RWPE1 (cell line): ENCODE measurements around the gene CHMP6.

Source experiments
- CTCF ChIA-PET: fragments of 350-600 bp; sonication (Branson Sonifier 250); formaldehyde crosslinking; extraction: SDS; loops from one replicate; lab custom pipeline; 2021; lab: Yijun Ruan, JAX
- POLR2A ChIA-PET: fragments of 400-600 bp; formaldehyde crosslinking; extraction: SDS; loops from one replicate; lab custom pipeline; 2020; ENCODE audit warnings: antibody characterized with exemption; ENCODE audit not compliant: low non-redundant PET; lab: Yijun Ruan, JAX
- DNase-seq: peaks from one replicate; pipeline ENCODE4 v3.0.0; 2012; ENCODE audit warnings: low spot score
- H3K27ac ChIP-seq: fragments of 450-650 bp; 2 replicates; pipeline ENCODE4 v1.5.1; 2017
- TF ChIP-seq, protein P1 (sequence below): fragments of 450-650 bp; conservative IDR thresholded peaks from 2 replicates; pipeline ENCODE4 v1.5.1; 2017; ENCODE audit warnings: low read depth, mild to moderate bottlenecking

CHMP6 gene

DNA sequence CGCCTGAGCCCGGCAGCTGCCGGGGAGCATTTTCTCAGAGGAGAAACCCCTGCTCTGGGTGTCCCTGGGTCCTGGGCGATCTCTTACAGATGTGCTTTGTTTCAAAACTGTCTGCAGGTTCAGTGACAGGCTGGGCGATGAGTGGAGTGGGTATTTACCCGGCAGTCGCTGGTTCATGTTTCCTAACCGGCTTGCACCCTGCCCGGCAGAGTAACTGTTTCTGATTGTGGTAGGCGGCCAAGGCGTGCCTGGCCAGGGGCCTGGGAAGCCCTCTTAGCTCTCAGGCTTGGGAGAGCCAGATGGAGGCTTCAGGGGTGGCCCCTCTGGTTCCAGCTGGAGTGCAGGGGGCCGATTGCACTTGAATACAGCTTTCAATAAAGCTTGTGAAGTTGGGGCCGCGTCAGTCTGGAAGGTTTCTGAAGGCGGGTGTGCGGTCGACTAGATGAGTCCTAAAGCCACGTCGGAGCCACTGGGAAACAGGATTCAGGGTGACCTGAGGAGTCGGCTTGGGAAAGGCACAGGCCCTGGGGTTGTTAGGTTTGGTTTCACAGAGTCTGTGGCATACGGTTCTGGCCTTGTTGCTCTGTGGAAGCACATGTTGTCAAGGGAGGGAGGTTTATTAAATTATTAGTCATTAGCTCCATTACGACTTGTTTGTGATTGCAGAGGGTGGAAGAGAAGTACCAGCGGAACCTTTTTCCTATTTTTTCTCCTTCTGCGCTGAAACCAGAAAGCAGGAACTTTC, 44.7 kb downstream of the CHMP6 start:
- peak overlapping the region; percentile 98 for H3K27ac ChIP-seq
- CTCF ChIA-PET, result interaction anchor here (0.8 to 2.1 kb wide), 4 partner anchors 13 to 65 kb away, joined by 3 to 9 read pairs (median 5); no protein-coding TSS in a partner anchor
- no peak for DNase-seq
- POLR2A ChIA-PET, result interaction anchor here (0.6 to 1.5 kb wide), 3 partner anchors 28 to 365 kb away, joined by 3 to 5 read pairs (median 5); no protein-coding TSS in a partner anchor
- TF ChIP-seq, protein P1, sequence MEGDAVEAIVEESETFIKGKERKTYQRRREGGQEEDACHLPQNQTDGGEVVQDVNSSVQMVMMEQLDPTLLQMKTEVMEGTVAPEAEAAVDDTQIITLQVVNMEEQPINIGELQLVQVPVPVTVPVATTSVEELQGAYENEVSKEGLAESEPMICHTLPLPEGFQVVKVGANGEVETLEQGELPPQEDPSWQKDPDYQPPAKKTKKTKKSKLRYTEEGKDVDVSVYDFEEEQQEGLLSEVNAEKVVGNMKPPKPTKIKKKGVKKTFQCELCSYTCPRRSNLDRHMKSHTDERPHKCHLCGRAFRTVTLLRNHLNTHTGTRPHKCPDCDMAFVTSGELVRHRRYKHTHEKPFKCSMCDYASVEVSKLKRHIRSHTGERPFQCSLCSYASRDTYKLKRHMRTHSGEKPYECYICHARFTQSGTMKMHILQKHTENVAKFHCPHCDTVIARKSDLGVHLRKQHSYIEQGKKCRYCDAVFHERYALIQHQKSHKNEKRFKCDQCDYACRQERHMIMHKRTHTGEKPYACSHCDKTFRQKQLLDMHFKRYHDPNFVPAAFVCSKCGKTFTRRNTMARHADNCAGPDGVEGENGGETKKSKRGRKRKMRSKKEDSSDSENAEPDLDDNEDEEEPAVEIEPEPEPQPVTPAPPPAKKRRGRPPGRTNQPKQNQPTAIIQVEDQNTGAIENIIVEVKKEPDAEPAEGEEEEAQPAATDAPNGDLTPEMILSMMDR, result no peak

DNA sequence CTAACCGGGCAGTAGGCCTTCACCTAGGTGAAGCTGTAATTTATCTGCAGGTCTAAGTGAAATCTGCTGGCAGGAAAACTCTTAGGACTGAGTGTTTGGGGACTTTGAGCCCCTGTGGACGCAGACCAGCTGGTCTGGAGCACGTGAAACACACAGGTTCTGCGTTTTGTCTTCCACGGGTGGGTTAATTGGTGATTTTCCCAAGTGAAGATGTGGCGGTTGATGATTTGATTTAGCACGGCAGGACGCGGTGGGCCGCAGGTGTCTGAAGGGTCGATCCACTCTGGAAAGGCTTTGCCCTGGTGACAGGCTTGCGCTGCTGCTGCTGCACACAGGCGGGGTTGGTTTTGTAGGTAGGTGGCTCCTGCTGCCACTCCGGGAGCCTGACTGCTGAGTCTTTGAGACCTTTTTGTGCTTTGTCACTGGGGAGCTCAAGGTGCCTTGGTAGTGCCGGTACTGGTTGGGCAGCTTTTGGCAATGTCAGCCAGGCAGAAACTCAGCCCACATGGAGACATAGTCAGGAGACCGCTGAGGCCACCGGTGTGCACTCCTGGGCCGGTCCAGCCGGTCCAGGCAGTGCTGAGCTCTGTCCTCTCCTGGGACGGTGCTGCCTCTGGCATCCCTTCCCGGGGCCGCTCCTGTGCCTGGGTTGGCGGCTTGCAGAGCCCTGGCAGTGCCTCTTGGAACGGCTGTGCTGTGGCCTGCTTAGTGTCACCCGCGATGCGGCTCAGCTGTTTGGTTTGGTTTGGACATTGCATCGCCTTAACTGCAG, 45.6 kb downstream of the CHMP6 start:
- ChIA-PET CTCF (interaction anchor here (0.7 to 2.1 kb wide), 5 partner anchors 14 to 79 kb away, joined by 3 to 9 read pairs (median 5); no protein-coding TSS in a partner anchor), POLR2A (interaction anchor here (0.6 to 1.5 kb wide), 3 partner anchors 27 to 364 kb away, joined by 3 to 5 read pairs (median 3); no protein-coding TSS in a partner anchor)
- DNase-seq, result peak; percentile 44
- TF ChIP-seq, protein P1, result no peak
- H3K27ac ChIP-seq, result peak overlapping the region; percentile 98

DNA sequence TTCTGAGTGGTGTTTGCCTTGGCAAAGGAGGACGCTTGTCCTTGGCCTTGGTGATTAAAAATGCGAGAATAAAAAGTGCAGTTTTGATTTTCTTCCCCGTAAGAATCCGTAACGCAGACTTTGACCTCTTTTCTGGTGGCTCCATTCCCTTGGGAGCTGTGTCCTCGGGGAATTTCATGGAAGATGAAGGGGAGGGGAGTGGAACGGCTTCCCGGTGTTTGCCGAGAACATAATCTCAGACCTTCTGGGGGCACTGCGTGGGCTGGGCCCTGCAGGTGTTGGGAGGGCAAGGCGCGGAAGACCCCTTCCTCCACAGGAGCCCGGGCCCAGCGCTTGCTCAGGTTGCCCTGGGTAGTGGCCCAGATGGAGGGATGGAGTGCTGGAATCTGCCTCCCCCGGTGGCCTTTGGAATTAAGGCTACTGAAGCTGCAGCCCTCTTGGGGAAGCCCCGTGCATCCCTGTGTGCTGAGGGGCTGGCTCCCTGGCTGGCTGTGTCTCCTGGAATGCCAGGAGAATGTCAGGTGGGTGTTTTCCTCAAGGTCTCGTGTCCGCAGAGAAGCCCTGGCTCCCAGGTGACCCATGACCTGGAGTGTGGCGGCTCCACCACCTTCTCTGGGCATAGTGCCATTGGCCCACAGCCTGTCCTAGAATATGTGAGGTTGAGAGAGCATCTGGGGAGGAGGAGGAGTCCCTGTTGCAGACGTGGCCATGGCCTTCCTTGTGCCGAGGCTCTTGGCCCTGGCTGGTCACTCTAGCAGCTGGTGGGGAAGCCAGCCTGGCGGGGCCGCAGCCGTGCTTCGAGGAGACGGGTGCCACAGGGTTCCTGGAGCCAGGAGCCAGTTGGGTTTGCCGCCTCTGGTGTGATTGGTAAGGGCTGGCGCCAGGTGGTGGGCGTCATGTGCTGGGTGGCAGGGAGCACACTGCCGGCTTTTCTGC, 46.4 kb downstream of the CHMP6 start:
- TF ChIP-seq, protein P1, result peak; percentile 15; the same call in 1 of the 2 replicates
- peak overlapping the region; percentile 98 for H3K27ac ChIP-seq
- no peak for DNase-seq
- POLR2A ChIA-PET, result interaction anchor here (1.1 to 1.5 kb wide), 2 partner anchors 26 to 68 kb away, joined by 3 to 5 read pairs; no protein-coding TSS in a partner anchor
- CTCF ChIA-PET, result interaction anchor here (0.6 to 2.1 kb wide), 6 partner anchors 8 to 139 kb away, joined by 3 to 9 read pairs (median 4); no protein-coding TSS in a partner anchor

DNA sequence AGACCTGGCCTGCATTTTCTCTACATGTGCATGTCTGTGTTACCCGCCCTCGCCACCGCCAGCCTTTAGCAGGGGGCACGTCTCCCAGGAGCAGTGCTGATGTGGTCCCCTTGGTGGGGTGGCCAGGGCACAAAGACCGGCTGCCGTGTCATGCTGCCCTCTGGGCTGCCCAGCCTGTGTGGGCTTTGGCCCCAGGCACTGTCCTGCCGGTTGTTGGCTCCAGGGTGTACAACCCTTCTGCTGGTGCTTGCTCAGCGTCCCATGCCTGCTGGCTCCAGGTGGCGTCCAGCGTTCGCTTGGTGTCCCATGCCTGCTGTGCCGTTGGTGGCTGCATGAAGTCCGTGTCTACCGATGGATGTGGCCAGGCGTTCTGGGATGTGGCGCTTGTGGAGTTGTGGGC, 47.5 kb downstream of the CHMP6 start:
- ChIA-PET CTCF (interaction anchor here (0.6 to 1.0 kb wide), 2 partner anchors 59 to 62 kb away, joined by 3 read pairs; no protein-coding TSS in a partner anchor), POLR2A (no interaction called here)
- TF ChIP-seq, protein P1, result no peak
- DNase-seq, result no peak
- H3K27ac ChIP-seq, result peak overlapping the region; percentile 98

DNA sequence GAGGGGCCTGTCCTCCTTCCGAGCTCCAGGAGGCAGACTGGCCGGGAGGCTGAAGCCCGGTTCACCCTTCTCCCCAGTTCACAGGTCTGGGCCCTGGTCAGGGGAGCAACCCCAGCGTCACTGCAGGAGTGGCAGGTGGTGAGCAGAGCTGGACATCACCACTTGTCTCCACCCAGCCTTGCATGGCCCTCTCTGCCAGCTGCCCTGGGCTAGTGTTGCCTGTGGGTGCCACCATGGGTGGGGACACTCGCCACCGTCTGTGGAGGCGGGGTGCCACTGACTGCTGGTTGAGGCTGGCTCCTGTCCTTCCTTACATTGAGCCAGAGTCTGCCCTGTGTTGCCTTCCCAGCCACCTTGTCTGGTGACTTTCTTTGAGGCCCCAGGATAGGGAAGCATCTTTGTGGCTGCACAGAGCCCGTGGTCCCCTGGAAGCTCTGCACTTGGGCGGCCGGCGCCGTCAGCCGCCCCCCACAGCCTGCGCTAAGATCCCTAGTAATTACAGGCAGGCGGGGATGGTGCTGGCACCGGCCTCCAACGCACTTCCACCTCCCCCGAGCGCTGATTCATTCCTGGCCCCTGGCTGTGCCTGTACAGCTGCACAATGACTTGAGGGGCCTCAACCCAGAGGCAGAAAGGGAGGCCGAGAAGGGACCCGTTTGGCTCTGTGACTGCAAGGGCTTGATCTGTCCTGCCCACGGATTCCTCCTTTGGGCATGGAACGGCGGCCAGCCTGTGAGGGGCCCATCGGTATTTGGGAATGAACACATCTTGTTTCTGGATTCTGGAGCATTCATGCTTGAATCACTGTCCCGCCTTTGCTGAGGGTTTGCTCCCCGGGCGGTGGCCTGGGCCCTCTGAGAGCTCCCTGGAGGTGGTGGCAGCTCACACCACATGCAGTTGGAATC, 48.5 kb downstream of the CHMP6 start:
- CTCF ChIA-PET, result interaction anchor here (0.6 to 1.0 kb wide), 6 partner anchors 14 to 61 kb away, joined by 3 to 4 read pairs (median 3); no protein-coding TSS in a partner anchor
- TF ChIP-seq, protein P1, result no peak
- peak; percentile 70 for DNase-seq
- POLR2A ChIA-PET, result no interaction called here
- peak overlapping the region; percentile 98 for H3K27ac ChIP-seq
